IPS-20b (cell line): ENCODE measurements around the gene C1QTNF7.

Experiments used
- H3K27ac ChIP-seq: one replicate; pipeline ENCODE4 v1.5.1; 2013; ENCODE audit warnings: low read length
- H3K27me3 ChIP-seq: 2 replicates; pipeline ENCODE4 v1.6.1; 2013; ENCODE audit warnings: mild to moderate bottlenecking, low read length, inconsistent platforms; ENCODE audit not compliant: insufficient read depth
- H3K36me3 ChIP-seq: 2 replicates; pipeline ENCODE4 v1.6.1; 2013; ENCODE audit warnings: low read depth, mild to moderate bottlenecking, inconsistent platforms, low read length, moderate library complexity; ENCODE audit not compliant: insufficient read depth
- H3K4me1 ChIP-seq: 2 replicates; pipeline ENCODE4 v1.6.1; 2013; ENCODE audit warnings: mild to moderate bottlenecking, control low read depth, inconsistent platforms, low read length, moderate library complexity; ENCODE audit not compliant: insufficient read depth
- H3K4me3 ChIP-seq: 2 replicates; pipeline ENCODE4 v1.5.1; 2013; ENCODE audit warnings: mild to moderate bottlenecking, low read length, inconsistent platforms
- H3K9ac ChIP-seq: 2 replicates; pipeline ENCODE4 v1.6.1; 2013; ENCODE audit warnings: low read depth, mild to moderate bottlenecking, inconsistent platforms, low read length, moderate library complexity
- H3K9me3 ChIP-seq: 2 replicates; pipeline ENCODE4 v1.6.1; 2013; ENCODE audit warnings: mild to moderate bottlenecking, low read depth, low read length, inconsistent platforms; ENCODE audit not compliant: insufficient read depth

The C1QTNF7 gene

DNA sequence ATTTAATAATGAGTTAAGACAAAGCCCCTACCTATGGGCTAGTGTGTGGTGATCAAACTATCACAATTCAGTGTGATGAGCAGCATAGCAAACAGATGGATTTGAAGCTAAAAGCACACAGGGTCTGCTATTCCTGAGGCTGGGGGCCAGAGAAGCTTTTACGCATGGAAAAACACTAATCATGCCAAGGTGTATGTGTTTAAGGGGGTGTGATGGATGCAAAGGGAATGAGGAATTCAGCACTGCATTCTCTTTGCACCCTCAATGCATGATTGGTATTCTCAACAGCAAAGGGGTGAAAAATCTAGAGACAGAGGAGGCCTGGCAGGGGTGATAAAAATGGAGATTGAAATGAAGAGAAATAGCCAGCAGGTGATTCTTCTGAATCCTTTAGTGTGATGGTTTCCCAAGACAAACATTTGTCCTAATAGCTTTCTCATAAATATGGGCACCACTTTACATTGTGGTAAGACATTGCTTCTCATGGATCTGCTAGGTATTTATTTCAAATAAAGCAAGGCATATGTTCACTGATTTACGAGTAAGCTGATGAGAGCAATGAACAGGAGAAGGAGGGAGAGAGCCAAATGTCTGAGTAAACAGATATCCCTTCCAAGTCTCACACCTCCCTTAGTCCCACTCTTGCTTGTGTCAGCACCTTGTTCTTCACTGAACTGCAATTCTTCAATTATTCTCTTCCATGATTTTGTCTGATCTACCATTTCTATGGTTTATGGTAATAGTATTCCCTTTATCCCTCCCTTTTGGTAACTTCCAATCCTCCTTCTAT is 15.7 kb downstream of the C1QTNF7 start:
- Histone ChIP-seq H3K36me3 (no peaks in the 10 kb centered on the region), H3K27ac (no peak overlapping the region), H3K9ac (no peak overlapping the region), H3K4me1 (no peaks in the 10 kb centered on the region), H3K9me3 (no peaks in the 10 kb centered on the region; the same call in 1 of the 2 replicates), H3K27me3 (no peaks in the 10 kb centered on the region), H3K4me3 (no peak overlapping the region)

DNA sequence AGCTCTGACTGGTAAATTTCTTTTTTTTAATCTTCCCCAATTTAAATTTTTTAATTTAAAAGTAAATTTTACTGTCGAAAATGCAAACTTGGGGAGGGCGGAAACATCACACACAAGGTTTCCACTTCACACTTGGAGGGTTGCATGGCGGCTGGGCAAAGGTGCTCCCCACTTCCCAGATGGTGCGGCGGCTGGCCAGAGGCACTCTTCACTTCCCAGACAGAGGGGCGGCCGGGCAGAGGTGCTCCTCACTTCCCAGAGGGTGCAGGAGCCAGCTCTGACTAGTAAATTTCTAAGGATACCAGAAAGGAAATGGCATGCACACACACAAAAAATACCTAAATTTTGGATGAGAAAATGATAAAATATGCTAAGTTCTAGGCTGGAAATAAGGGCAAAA is 16.4 kb downstream of the C1QTNF7 start:
- no peaks in the 10 kb centered on the region for H3K4me1 ChIP-seq
- H3K27ac ChIP-seq = no peak overlapping the region
- no peaks in the 10 kb centered on the region for H3K36me3 ChIP-seq
- no peak overlapping the region for H3K4me3 ChIP-seq
- H3K27me3 ChIP-seq = no peaks in the 10 kb centered on the region
- no peak overlapping the region for H3K9ac ChIP-seq
- no peaks in the 10 kb centered on the region; the same call in 1 of the 2 replicates for H3K9me3 ChIP-seq

DNA sequence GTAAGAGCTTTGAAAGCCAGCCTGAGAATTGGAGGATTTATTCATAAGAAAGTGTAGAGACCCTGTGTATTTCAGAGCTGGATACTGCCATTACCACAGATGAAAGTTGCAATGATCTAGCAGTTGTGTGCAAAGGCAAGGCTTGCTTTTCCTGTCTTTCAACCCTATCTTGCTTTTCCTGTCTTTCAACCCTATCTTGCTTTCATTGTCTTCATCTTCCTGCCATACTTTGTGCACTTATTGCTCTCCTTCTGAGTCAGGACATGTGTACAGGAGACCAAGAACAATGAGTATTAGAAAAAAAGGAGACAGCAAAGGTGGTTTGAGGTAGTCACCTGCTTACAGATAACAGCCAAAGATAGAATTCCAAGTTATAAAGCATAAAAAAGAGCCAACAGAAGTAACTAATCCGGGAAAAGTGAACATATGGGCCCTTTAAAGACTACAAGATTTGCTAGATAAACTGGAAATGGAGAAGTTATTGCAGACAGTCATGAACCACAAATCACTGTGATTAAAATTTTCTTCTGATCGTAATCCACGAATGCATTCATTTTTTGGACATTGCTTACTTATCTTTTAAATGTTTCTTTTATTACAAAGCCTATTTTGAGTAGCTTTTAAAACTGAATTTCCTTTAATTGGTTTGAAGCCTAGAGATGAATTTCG is 17.2 kb downstream of the C1QTNF7 start:
- no peak overlapping the region for H3K9ac ChIP-seq
- H3K27ac ChIP-seq = no peak overlapping the region
- H3K4me1 ChIP-seq = no peaks in the 10 kb centered on the region
- no peak overlapping the region for H3K4me3 ChIP-seq
- H3K9me3 ChIP-seq = no peaks in the 10 kb centered on the region; the same call in 1 of the 2 replicates
- H3K27me3 ChIP-seq = no peaks in the 10 kb centered on the region
- H3K36me3 ChIP-seq = no peaks in the 10 kb centered on the region

DNA sequence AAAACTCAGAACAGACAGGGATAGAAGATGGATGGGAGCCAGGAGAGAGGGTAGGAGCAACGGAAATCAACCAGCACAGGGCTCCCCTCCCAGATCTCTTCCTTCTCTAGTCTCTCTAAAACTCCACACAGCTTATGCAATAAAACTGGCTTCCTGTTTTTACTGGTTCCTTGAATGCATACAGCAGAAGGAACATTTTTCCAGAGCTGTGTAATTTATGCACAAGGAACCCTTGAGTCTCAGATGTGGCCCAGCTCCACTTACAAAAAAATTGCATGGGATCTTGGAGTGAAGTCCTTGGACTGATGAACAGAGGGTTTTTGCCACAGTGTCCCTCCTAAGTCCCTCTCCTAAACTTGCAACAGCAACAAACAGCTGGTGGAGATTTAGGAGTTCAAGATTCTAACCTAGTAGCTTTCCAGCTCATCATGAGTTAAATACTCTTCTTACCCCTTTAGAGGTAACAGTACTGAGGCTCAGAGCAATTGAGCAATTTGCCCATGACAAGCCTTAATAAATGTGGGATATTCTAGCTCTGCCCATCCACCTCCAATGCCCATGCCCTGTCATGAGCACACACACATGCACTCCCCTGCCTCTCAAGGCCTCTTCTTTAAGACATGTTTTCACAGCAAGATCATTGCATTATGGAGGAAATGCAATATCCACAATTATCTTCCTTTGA is 23.5 kb downstream of the C1QTNF7 start:
- Histone ChIP-seq H3K9ac (no peak overlapping the region), H3K9me3 (no peaks in the 10 kb centered on the region), H3K4me3 (no peak overlapping the region), H3K4me1 (no peaks in the 10 kb centered on the region), H3K27me3 (no peaks in the 10 kb centered on the region), H3K27ac (no peak overlapping the region), H3K36me3 (no peaks in the 10 kb centered on the region)

DNA sequence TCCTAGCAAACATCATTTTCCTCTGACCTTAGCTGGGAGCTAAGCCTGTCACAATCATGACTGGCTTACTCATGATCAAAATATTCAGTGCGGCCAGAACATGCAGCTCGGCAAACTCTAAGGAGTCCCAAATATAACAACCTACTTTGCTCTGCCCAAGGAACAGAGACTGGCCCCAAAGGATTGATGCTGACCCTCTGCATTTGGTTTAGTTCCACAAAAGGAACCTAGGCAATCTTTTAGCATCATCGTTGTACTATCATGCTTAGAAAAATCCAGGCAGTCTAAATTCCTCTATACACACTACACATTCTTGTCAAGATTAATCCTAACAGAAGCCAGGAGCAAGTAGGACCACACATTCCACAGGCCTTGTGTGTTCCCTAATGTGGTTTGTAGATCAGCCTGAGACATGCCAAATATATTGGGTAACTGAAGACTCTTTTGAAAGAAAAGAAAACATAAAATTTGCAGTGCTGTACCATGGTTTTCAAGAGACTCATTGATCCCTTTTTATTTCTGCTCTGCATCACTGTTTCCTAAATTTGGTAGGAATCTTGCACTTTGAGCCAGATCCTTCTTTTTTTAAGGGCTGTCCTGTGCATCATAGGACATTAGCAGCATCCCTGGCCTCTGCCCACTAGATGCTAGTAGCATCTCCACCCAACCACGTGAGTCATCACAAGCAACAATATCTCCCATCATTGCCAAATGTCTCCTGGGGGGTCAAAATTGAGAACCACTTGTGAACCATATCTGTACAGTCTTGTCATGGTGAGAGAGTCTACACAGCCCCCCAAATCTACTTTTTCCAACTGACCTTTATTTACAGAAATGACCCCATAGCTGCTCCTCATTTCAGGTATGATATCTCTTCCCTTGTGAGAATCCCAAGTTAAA is 24.3 kb downstream of the C1QTNF7 start:
- H3K4me3 ChIP-seq = no peak overlapping the region
- H3K27ac ChIP-seq = no peak overlapping the region
- no peaks in the 10 kb centered on the region for H3K27me3 ChIP-seq
- H3K9me3 ChIP-seq = no peaks in the 10 kb centered on the region
- no peaks in the 10 kb centered on the region for H3K36me3 ChIP-seq
- H3K9ac ChIP-seq = no peak overlapping the region
- H3K4me1 ChIP-seq = no peaks in the 10 kb centered on the region

DNA sequence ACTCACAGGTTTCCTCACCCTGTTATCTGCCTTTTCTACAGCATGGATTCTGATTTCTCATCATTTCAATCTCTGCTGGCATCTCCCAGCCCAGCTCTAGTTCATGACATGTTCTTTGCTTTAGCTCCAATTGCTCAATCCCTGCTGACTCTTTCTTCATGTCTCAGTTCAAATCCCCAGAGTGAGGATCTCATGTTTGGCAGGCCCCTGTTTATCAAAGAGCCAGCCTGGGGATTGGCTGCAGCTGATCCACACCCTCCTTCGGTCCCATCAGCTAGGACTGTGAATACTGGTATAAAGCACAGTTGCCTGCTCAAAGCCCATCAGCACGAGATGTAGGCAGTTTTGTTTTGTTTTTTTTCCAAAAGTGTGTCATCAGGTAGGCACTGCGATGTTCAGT is 27.5 kb downstream of the C1QTNF7 start:
- H3K4me3 ChIP-seq = no peak overlapping the region
- H3K27ac ChIP-seq = no peak overlapping the region
- H3K4me1 ChIP-seq = no peaks in the 10 kb centered on the region

DNA sequence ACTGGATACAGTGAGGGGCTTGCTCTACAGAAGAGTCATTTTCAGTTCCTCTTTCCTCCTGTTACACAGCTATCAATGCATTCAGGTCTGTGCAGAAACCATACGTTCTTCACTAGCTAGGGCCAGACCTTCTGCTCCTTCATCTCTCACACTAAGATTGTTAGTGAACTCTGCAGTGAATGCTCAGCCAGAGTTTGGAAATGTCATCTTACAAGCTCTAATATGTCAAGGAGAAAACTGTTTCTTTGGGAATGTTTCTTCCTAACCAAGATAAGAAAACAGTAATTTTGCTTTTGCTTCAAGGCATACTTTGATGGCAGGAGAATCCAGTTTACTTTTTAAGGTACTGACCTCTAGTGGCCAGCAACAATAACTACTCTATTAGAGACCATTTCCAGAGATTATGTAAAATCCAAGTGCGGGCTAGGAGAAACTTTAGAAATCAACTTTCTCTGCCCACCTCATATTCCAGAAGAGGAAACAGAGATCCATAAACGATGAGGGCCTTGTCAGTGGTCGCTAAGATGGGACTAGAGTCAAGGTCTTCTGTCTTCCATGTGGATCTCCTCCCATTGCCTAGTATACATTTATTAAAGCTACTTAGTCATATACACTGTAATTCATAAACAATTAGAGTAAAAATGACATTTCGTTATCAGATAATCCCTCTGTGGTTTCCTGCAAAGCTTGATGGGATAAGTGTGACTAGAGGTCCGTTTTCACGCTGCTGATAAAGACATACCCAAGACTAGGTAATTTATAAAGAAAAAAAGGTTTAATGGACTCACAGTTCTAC is 29.8 kb downstream of the C1QTNF7 start:
- Histone ChIP-seq H3K9ac (no peak overlapping the region), H3K9me3 (no peaks in the 10 kb centered on the region), H3K27me3 (no peaks in the 10 kb centered on the region), H3K27ac (no peak overlapping the region), H3K4me3 (no peak overlapping the region), H3K4me1 (no peaks in the 10 kb centered on the region), H3K36me3 (no peaks in the 10 kb centered on the region)

More for the DNA sequence above, 27.5 kb downstream of the C1QTNF7 start:
- Histone ChIP-seq H3K27me3 (no peaks in the 10 kb centered on the region), H3K36me3 (no peaks in the 10 kb centered on the region), H3K9ac (no peak overlapping the region), H3K9me3 (no peaks in the 10 kb centered on the region)

- Histone ChIP-seq H3K27me3 (no peaks in the 10 kb centered on the region), H3K9ac (no peak overlapping the region), H3K9me3 (no peaks in the 10 kb centered on the region), H3K27ac (no peak overlapping the region), H3K4me3 (no peak overlapping the region), H3K4me1 (no peaks in the 10 kb centered on the region), H3K36me3 (no peaks in the 10 kb centered on the region)
Measured at GRCh38 chr4:15458616-15459015, 30.8 kb downstream of the C1QTNF7 start.

DNA sequence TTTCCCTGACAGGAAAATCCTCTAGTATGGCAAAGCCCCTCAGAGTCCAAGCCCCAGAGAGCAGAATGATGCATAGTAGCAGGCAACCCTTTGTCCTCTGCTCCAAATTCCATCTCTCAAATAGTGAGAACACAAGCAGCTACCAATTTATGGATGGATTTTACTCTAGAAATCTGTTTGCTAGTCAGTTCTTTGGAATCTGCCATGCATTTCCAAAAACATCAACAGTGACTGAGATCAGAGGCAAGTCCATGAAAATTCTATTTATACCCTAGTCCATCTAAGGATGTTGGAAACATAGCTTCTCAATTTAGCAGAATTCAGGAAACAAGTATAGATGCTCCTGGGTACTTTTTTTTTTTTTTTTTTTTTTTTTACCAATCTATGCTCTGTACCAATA is 31.9 kb downstream of the C1QTNF7 start:
- no peaks in the 10 kb centered on the region for H3K36me3 ChIP-seq
- H3K27me3 ChIP-seq = no peaks in the 10 kb centered on the region
- H3K9ac ChIP-seq = no peak overlapping the region
- H3K4me1 ChIP-seq = no peaks in the 10 kb centered on the region
- H3K4me3 ChIP-seq = no peak overlapping the region
- H3K9me3 ChIP-seq = no peaks in the 10 kb centered on the region
- H3K27ac ChIP-seq = no peak overlapping the region

DNA sequence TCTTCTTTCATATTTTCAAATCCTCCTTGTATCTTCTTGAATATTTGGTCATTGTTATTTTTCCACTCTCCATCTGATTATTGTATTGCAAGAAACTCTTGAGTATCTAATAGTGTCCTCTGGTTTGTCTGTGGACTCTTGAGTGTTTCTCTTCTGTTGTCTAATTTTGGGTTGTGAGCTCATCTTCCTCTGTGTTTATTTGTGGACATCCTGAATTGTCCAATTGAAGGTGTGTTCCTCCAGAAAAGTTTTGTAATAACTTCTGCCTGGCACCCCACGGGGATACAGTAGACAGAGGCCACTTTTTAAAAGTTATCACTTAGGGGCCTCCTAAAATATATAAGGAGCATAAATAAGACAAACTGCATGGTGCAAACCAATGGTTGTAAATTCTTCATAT is 38.8 kb downstream of the C1QTNF7 start:
- Histone ChIP-seq H3K27ac (no peak overlapping the region), H3K4me3 (no peak overlapping the region), H3K27me3 (no peaks in the 10 kb centered on the region), H3K36me3 (no peaks in the 10 kb centered on the region), H3K4me1 (peaks cover 19% of the 10 kb centered on the region; the same call in 1 of the 2 replicates), H3K9ac (no peak overlapping the region), H3K9me3 (no peaks in the 10 kb centered on the region)
